Neural crest cell (in vitro differentiated cells): ENCODE results near the gene SYTL3. TPM values are rescaled to one million over a fixed set of nuclear protein-coding genes. Genes with fewer than 3 reads are reported as not detected.

ENCODE experiments used
- DNase-seq: peaks from one replicate; pipeline ENCODE4 v3.0.0; 2021; ENCODE audit warnings: low read depth, mixed read lengths, low spot score
- H3K27ac Mint-ChIP-seq: one replicate; pipeline ENCODE4 v1.8.0; 2021; ENCODE audit warnings: mild to moderate bottlenecking, mixed read lengths; ENCODE audit not compliant: unreplicated experiment
- H3K27me3 Mint-ChIP-seq: 2 replicates; pipeline ENCODE4 v1.8.0; 2021; ENCODE audit warnings: low read depth, mild to moderate bottlenecking, mixed read lengths
- H3K36me3 Mint-ChIP-seq: 2 replicates; pipeline ENCODE4 v1.8.0; 2021; ENCODE audit warnings: low read depth, mild to moderate bottlenecking, mixed read lengths
- H3K4me1 Mint-ChIP-seq: 2 replicates; pipeline ENCODE4 v1.8.0; 2021; ENCODE audit warnings: mixed read lengths
- H3K4me3 Mint-ChIP-seq: one replicate; pipeline ENCODE4 v1.8.0; 2021; ENCODE audit warnings: mild to moderate bottlenecking, mixed read lengths
- H3K9me3 Mint-ChIP-seq: 2 replicates; pipeline ENCODE4 v1.8.0; 2021; ENCODE audit warnings: mixed read lengths
- total RNA-seq: library from RNA; stranded (reverse); gene quantifications from 2 replicates; pipeline ENCODE4 v1.2.1, GENCODE V29; 2021
- TF ChIP-seq, protein P1 (sequence below): fragments of 200-600 bp; sonication (generic); conservative IDR thresholded peaks from 2 replicates; pipeline ENCODE4 v1.5.0; 2021; ENCODE audit warnings: antibody characterized with exemption, mild to moderate bottlenecking

The SYTL3 gene
- total RNA-seq, 1 donor from 2014 or later = 0.28 TPM

DNA sequence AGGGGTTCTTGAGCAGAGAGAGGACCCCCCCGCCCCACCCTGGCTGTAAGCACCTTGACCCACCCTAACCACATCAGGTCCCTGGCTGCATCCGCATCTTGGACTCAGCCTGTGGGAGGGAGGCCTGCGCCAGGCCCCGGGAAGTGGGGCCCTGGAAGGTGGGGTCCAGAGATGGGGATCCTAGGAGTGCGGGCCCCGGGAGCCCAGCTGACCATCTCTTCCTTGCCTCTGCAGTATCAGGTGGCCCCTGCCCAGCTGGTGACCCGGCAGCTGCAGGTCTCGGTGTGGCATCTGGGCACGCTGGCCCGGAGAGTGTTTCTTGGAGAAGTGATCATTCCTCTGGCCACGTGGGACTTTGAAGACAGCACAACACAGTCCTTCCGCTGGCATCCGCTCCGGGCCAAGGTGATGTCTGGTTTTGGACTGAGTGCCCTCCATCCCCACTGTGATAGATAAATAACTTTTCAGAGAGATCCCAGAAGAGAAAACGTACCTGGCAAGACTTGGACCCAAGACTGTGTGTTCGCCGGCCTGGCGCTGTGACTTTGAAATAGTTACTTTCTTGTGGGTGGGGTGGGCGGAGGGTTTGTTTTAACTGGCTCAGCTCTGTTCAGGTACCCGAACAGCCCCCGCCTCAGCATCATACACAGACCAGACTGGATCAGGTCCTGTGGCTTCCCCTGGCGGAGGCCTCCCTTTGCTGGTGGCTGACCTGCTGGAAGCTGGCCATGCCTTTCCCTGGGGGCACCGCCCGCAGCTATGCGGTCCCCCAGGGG lies 107.3 kb downstream of the SYTL3 start:
- Mint-ChIP-seq H3K4me1 (peaks cover 4% of the 10 kb centered on the region), H3K27me3 (no peaks in the 10 kb centered on the region), H3K27ac (no peak overlapping the region), H3K4me3 (no peak overlapping the region), H3K36me3 (no peaks in the 10 kb centered on the region), H3K9me3 (no peaks in the 10 kb centered on the region)
- no peak for DNase-seq
- TF ChIP-seq, protein P1, sequence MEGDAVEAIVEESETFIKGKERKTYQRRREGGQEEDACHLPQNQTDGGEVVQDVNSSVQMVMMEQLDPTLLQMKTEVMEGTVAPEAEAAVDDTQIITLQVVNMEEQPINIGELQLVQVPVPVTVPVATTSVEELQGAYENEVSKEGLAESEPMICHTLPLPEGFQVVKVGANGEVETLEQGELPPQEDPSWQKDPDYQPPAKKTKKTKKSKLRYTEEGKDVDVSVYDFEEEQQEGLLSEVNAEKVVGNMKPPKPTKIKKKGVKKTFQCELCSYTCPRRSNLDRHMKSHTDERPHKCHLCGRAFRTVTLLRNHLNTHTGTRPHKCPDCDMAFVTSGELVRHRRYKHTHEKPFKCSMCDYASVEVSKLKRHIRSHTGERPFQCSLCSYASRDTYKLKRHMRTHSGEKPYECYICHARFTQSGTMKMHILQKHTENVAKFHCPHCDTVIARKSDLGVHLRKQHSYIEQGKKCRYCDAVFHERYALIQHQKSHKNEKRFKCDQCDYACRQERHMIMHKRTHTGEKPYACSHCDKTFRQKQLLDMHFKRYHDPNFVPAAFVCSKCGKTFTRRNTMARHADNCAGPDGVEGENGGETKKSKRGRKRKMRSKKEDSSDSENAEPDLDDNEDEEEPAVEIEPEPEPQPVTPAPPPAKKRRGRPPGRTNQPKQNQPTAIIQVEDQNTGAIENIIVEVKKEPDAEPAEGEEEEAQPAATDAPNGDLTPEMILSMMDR = no peak

DNA sequence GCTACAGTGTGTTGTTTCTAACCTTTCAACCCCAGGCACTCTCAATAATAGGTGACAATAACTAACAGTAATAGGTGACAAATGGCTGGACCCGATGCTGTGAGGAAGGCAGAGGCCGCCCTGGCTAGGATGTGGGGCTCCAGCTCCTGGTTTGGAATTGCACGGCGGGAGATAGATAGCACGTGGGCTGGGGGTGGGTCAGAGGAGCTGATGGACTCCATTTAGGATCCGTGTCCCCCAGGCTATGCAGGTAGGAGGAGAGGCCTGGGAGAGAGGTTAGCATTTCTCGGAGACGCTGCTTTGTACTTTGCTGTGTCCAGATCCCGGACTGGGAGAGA lies 107.9 kb downstream of the SYTL3 start:
- H3K36me3 Mint-ChIP-seq = no peaks in the 10 kb centered on the region
- peak overlapping the region; percentile 91 for H3K27ac Mint-ChIP-seq
- DNase-seq = no peak
- peaks cover 4% of the 10 kb centered on the region for H3K4me1 Mint-ChIP-seq
- H3K9me3 Mint-ChIP-seq = no peaks in the 10 kb centered on the region
- no peaks in the 10 kb centered on the region for H3K27me3 Mint-ChIP-seq
- no peak overlapping the region for H3K4me3 Mint-ChIP-seq
- TF ChIP-seq, protein P1 = no peak

DNA sequence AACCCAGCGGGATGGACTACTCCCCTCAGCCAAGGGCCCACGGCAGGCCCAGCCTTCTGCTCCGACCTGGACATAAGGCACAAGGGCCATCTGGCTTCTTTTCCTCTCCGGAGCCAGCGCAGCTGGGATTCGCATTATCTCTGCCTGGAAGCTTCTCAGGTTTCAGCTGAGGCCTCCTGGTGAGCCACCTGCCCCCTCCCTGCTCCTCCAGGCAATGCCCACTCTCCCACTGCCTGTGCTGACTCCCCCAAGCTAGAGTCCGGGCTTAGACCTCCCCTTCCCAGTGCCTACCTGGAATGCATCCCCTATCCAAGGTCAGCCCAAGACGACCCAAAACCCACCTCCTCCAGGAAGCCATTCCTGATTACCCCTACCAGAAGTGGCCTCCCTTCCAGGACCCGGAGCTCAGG lies 108.6 kb downstream of the SYTL3 start:
- no peak overlapping the region for H3K27ac Mint-ChIP-seq
- no peaks in the 10 kb centered on the region for H3K36me3 Mint-ChIP-seq
- H3K9me3 Mint-ChIP-seq = no peaks in the 10 kb centered on the region
- DNase-seq = no peak
- H3K4me1 Mint-ChIP-seq = peaks cover 4% of the 10 kb centered on the region
- H3K4me3 Mint-ChIP-seq = no peak overlapping the region
- no peaks in the 10 kb centered on the region for H3K27me3 Mint-ChIP-seq
- TF ChIP-seq, protein P1 = no peak

DNA sequence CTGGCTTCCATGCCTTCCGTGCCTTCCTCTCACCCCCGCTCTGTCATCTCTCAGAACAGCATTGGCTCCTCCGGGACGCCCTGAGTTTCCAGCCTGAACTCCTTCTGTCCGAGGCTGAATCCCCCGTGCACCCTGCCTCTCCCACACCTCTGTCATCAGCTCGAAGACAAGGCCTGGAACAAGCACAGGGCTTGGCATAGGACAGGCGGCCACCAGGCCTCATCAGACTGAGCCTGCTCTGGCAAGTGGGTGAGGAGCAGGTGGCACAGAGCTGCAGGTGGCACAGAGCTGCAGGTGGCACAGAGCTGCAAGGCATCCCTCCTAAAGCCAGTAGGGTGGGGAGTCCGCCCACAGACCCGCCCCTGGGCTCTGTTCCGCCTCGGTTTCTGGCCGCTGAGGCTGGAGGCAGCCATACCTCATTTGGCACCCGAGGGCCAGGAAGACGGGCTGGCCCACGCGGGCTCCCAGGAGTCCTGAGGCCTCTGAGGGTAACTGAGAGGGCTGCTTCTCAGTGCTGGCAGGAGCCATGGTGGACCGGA lies 109.2 kb downstream of the SYTL3 start:
- H3K27ac Mint-ChIP-seq = no peak overlapping the region
- H3K9me3 Mint-ChIP-seq = no peaks in the 10 kb centered on the region
- H3K27me3 Mint-ChIP-seq = no peaks in the 10 kb centered on the region
- no peak for DNase-seq
- peaks cover 4% of the 10 kb centered on the region for H3K4me1 Mint-ChIP-seq
- no peak overlapping the region for H3K4me3 Mint-ChIP-seq
- H3K36me3 Mint-ChIP-seq = no peaks in the 10 kb centered on the region
- TF ChIP-seq, protein P1 = no peak

DNA sequence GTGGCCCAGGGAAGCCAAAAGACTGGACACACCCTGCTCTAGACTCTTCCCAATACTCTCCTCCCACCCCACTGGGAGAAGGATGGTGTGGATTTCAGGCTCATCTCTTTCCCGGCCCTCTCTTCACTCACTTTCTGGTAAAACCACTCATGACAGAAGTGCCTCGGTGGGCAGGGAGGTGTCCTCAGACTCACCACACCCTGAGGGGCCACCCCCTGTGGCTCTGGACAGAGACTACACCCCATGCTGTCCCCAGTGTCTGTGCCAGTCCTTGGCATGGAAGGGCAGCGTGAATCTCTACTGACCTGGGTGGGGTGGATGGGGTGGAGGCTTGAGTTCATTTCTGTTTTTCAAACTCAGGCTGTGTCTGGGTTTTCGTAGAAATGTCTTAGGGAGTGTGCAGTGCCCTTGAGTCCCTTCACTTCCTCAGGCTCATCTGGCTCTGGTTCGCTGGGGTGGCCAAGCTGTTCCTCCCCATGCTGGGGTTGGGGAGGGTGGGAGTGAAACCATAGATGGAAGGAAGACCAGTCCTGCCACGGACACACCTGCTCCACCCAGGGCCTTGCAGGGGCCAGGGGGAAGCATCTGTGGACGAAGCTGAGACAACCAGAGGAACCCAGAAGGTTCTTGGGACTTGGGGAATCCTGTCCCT lies 110.2 kb downstream of the SYTL3 start:
- Mint-ChIP-seq H3K27me3 (no peaks in the 10 kb centered on the region), H3K27ac (no peak overlapping the region), H3K36me3 (no peaks in the 10 kb centered on the region), H3K9me3 (no peaks in the 10 kb centered on the region), H3K4me1 (no peaks in the 10 kb centered on the region), H3K4me3 (no peak overlapping the region)
- TF ChIP-seq, protein P1 = no peak
- no peak for DNase-seq
